Lower leg skin (tissue), 4 donors: ENCODE results near the gene PCNP. TPM values are rescaled to one million over a fixed set of nuclear protein-coding genes. Genes with fewer than 3 reads are reported as not detected.
"Not testable (repeated sequence)": the region's sequence is repeated elsewhere in the genome, so short reads cannot be mapped to it uniquely, and the experiment has no call there.

Source experiments
- DNase-seq, 2 donors: peaks; one replicate each; pipeline ENCODE4 v3.0.0-alpha.2; 2019; ENCODE audit warnings: low spot score in 2 of 2
- H3K4me3 ChIP-seq: fragments of 200-600 bp; sonication (generic); 2 replicates; pipeline ENCODE4 v1.5.1; 2017; ENCODE audit warnings: mild to moderate bottlenecking, low read depth; ENCODE audit not compliant: poor library complexity, severe bottlenecking
- CTCF ChIP-seq, 3 donors: fragments of 450-650 bp; IDR thresholded peaks; one replicate each; pipeline ENCODE4 v1.5.1; 2016; ENCODE audit warnings: antibody characterized with exemption in 3 of 3, mild to moderate bottlenecking in 3 of 3, moderate library complexity in 2 of 3
- POLR2A ChIP-seq, 2 donors: fragments of 450-650 bp; IDR thresholded peaks; one replicate each; pipeline ENCODE4 v1.6.1; 2016 to 2017; ENCODE audit warnings: antibody characterized with exemption in 2 of 2, mild to moderate bottlenecking in 1 of 2, moderate library complexity in 1 of 2
- WGBS, 2 donors: methylation state at CpG; one replicate each; pipeline ENCODE4 v1.1.5; 2018; 5-methylcytosine and 5-hydroxymethylcytosine counted together
- intact Hi-C: fragments of 100-400 bp; cut with DNase I; formaldehyde crosslinking; loops from one replicate; pipeline ENCODE4 v1.15.0; 2023; ENCODE audit warnings: low total_unique reads
- total RNA-seq, 4 donors: library from RNA; depleted of rRNA; stranded (reverse); fragments of >200 nt; gene quantifications; one replicate each; pipeline ENCODE4 v1.1.0, GENCODE V29; 2016

Gene PCNP
- total RNA-seq, 4 donors from 2014 or later = 55.3 to 73.8 (median 61.0) TPM

GRCh38 chr3:101637451-101637850 is 63.5 kb downstream of the PCNP start:
- 94 to 95% methylated on average over 10 of the region's 10 CpGs for WGBS, 2 donors
- no peak overlapping the region for H3K4me3 ChIP-seq
- intact Hi-C loops = no loop called here
- TF ChIP-seq CTCF (IDR thresholded peaks at IDR 0.05) (no peak), POLR2A (IDR thresholded peaks at IDR 0.05) (no peak)
- DNase-seq = peak in 1 of 2 donors; percentile 39

GRCh38 chr3:101638261-101638745 is 64.3 kb downstream of the PCNP start:
- DNase-seq = peak in 1 of 2 donors; percentile 48
- 83 to 86% methylated on average over 9 to 10 of the region's 10 CpGs for WGBS, 2 donors
- TF ChIP-seq CTCF (IDR thresholded peaks at IDR 0.05) (no peak), POLR2A (IDR thresholded peaks at IDR 0.05) (no peak)
- no peak overlapping the region for H3K4me3 ChIP-seq
- intact Hi-C loops = no loop called here

GRCh38 chr3:101639280-101639963 is 65.4 kb downstream of the PCNP start:
- 90% methylated on average over 18 of the region's 18 CpGs; no CpG with 5 or more reads in 1 of the 2 donors for WGBS, 2 donors
- peak in 1 of 2 donors; percentile 60 for DNase-seq
- intact Hi-C loops = no loop called here
- TF ChIP-seq POLR2A (IDR thresholded peaks at IDR 0.05) (no peak), CTCF (IDR thresholded peaks at IDR 0.05) (no peak)
- H3K4me3 ChIP-seq = no peak overlapping the region

- intact Hi-C loops = no loop called here
- TF ChIP-seq POLR2A (IDR thresholded peaks at IDR 0.05) (no peak), CTCF (IDR thresholded peaks at IDR 0.05) (no peak)
- no peak for DNase-seq
- WGBS, 2 donors = 88% methylated on average over 10 of the region's 10 CpGs; no CpG with 5 or more reads in 1 of the 2 donors
- no peak overlapping the region for H3K4me3 ChIP-seq
Observed at GRCh38 chr3:101640256-101640655, 66.3 kb downstream of the PCNP start.

GRCh38 chr3:101641397-101642115 is 67.6 kb downstream of the PCNP start:
- DNase-seq, intact Hi-C loops, H3K4me3 ChIP-seq: not testable (repeated sequence)
- 84 to 85% methylated on average over 14 of the region's 14 CpGs for WGBS, 2 donors

- intact Hi-C loops = no loop called here
- DNase-seq = no peak
- H3K4me3 ChIP-seq = no peak overlapping the region
- TF ChIP-seq CTCF (IDR thresholded peaks at IDR 0.05) = no peak
- TF ChIP-seq POLR2A (IDR thresholded peaks at IDR 0.05) = no peak
- 76 to 91% methylated on average over 3 of the region's 3 CpGs for WGBS, 2 donors
Observed at GRCh38 chr3:101642441-101642840, 68.5 kb downstream of the PCNP start.
